IPS-20b (cell line): ENCODE measurements around the gene TIMP4.

Experiments used
- H3K27ac ChIP-seq: one replicate; pipeline ENCODE4 v1.5.1; 2013; ENCODE audit warnings: low read length
- H3K27me3 ChIP-seq: 2 replicates; pipeline ENCODE4 v1.6.1; 2013; ENCODE audit warnings: mild to moderate bottlenecking, low read length, inconsistent platforms; ENCODE audit not compliant: insufficient read depth
- H3K36me3 ChIP-seq: 2 replicates; pipeline ENCODE4 v1.6.1; 2013; ENCODE audit warnings: low read depth, mild to moderate bottlenecking, inconsistent platforms, low read length, moderate library complexity; ENCODE audit not compliant: insufficient read depth
- H3K4me1 ChIP-seq: 2 replicates; pipeline ENCODE4 v1.6.1; 2013; ENCODE audit warnings: mild to moderate bottlenecking, control low read depth, inconsistent platforms, low read length, moderate library complexity; ENCODE audit not compliant: insufficient read depth
- H3K4me3 ChIP-seq: 2 replicates; pipeline ENCODE4 v1.5.1; 2013; ENCODE audit warnings: mild to moderate bottlenecking, low read length, inconsistent platforms
- H3K9ac ChIP-seq: 2 replicates; pipeline ENCODE4 v1.6.1; 2013; ENCODE audit warnings: low read depth, mild to moderate bottlenecking, inconsistent platforms, low read length, moderate library complexity
- H3K9me3 ChIP-seq: 2 replicates; pipeline ENCODE4 v1.6.1; 2013; ENCODE audit warnings: mild to moderate bottlenecking, low read depth, low read length, inconsistent platforms; ENCODE audit not compliant: insufficient read depth

Gene TIMP4

GRCh38 chr3:12158387-12159226 lies at the start of gene TIMP4:
TSS of gene TIMP4 (minus strand) at chr3:12158912. CDS start at chr3:12158840, 72 bp downstream.
- no peaks in the 10 kb centered on the region for H3K9me3 ChIP-seq
- 0 out of 2 replicates have a peak, but pooled peaks cover 13% of the 10 kb centered on the region for H3K36me3 ChIP-seq
- H3K4me3 ChIP-seq: peak within 1 kb of the TSS; percentile 55
- peak within 1 kb of the TSS; percentile 40 for H3K27ac ChIP-seq
- H3K4me1 ChIP-seq: peaks cover 25% of the 10 kb centered on the region
- H3K9ac ChIP-seq: peak within 1 kb of the TSS; percentile 49; the same call in 1 of the 2 replicates
- no peaks in the 10 kb centered on the region; the same call in 1 of the 2 replicates for H3K27me3 ChIP-seq

- H3K27ac ChIP-seq: no peak overlapping the region
- H3K9ac ChIP-seq: no peak overlapping the region
- no peaks in the 10 kb centered on the region for H3K36me3 ChIP-seq
- no peak overlapping the region for H3K4me3 ChIP-seq
- H3K27me3 ChIP-seq: no peaks in the 10 kb centered on the region
- no peaks in the 10 kb centered on the region for H3K4me1 ChIP-seq
- H3K9me3 ChIP-seq: peaks cover 6% of the 10 kb centered on the region; the same call in 1 of the 2 replicates
These were observed 46.5 kb upstream of the TIMP4 start for GRCh38 chr3:12205171-12205570.

GRCh38 chr3:12201813-12202212 lies 43.1 kb upstream of the TIMP4 start:
- Histone ChIP-seq H3K27ac (no peak overlapping the region), H3K4me1 (no peaks in the 10 kb centered on the region), H3K9ac (no peak overlapping the region), H3K9me3 (no peaks in the 10 kb centered on the region), H3K27me3 (no peaks in the 10 kb centered on the region), H3K36me3 (no peaks in the 10 kb centered on the region), H3K4me3 (no peak overlapping the region)

GRCh38 chr3:12198301-12198700 lies 39.6 kb upstream of the TIMP4 start:
- H3K9me3 ChIP-seq: no peaks in the 10 kb centered on the region
- H3K4me1 ChIP-seq: no peaks in the 10 kb centered on the region
- no peak overlapping the region for H3K9ac ChIP-seq
- no peaks in the 10 kb centered on the region for H3K36me3 ChIP-seq
- H3K27me3 ChIP-seq: no peaks in the 10 kb centered on the region
- no peak overlapping the region for H3K27ac ChIP-seq
- no peak overlapping the region for H3K4me3 ChIP-seq

- H3K27me3 ChIP-seq: no peaks in the 10 kb centered on the region
- H3K27ac ChIP-seq: no peak overlapping the region
- H3K36me3 ChIP-seq: no peaks in the 10 kb centered on the region
- no peak overlapping the region for H3K9ac ChIP-seq
- no peaks in the 10 kb centered on the region for H3K9me3 ChIP-seq
- H3K4me3 ChIP-seq: no peak overlapping the region
- no peaks in the 10 kb centered on the region for H3K4me1 ChIP-seq
These were observed 38.8 kb upstream of the TIMP4 start for GRCh38 chr3:12197475-12197874.

- H3K9ac ChIP-seq: no peak overlapping the region
These were observed 38.0 kb upstream of the TIMP4 start for GRCh38 chr3:12196684-12197083.

GRCh38 chr3:12195231-12195630 lies 36.5 kb upstream of the TIMP4 start:
- Histone ChIP-seq H3K9ac (no peak overlapping the region), H3K9me3 (no peaks in the 10 kb centered on the region), H3K4me3 (no peak overlapping the region), H3K27ac (no peak overlapping the region), H3K27me3 (no peaks in the 10 kb centered on the region), H3K36me3 (no peaks in the 10 kb centered on the region), H3K4me1 (no peaks in the 10 kb centered on the region)

More at GRCh38 chr3:12196684-12197083, 38.0 kb upstream of the TIMP4 start:
- Histone ChIP-seq H3K4me3 (no peak overlapping the region), H3K9me3 (no peaks in the 10 kb centered on the region), H3K27ac (no peak overlapping the region), H3K27me3 (no peaks in the 10 kb centered on the region), H3K4me1 (no peaks in the 10 kb centered on the region), H3K36me3 (no peaks in the 10 kb centered on the region)

GRCh38 chr3:12194669-12195161 lies 36.0 kb upstream of the TIMP4 start:
- Histone ChIP-seq H3K4me1 (no peaks in the 10 kb centered on the region), H3K27ac (no peak overlapping the region), H3K9ac (no peak overlapping the region), H3K36me3 (no peaks in the 10 kb centered on the region), H3K27me3 (no peaks in the 10 kb centered on the region), H3K9me3 (no peaks in the 10 kb centered on the region), H3K4me3 (no peak overlapping the region)

GRCh38 chr3:12194209-12194608 lies 35.5 kb upstream of the TIMP4 start:
- Histone ChIP-seq H3K36me3 (no peaks in the 10 kb centered on the region), H3K4me3 (no peak overlapping the region), H3K27me3 (no peaks in the 10 kb centered on the region), H3K9ac (no peak overlapping the region), H3K27ac (no peak overlapping the region), H3K4me1 (no peaks in the 10 kb centered on the region), H3K9me3 (no peaks in the 10 kb centered on the region)

- no peak overlapping the region for H3K4me3 ChIP-seq
- H3K27ac ChIP-seq: no peak overlapping the region
- no peak overlapping the region for H3K9ac ChIP-seq
- no peaks in the 10 kb centered on the region for H3K9me3 ChIP-seq
- no peaks in the 10 kb centered on the region for H3K4me1 ChIP-seq
- H3K36me3 ChIP-seq: no peaks in the 10 kb centered on the region
- H3K27me3 ChIP-seq: no peaks in the 10 kb centered on the region
These were observed 34.9 kb upstream of the TIMP4 start for GRCh38 chr3:12193485-12194165.

- Histone ChIP-seq H3K9me3 (no peaks in the 10 kb centered on the region), H3K27ac (no peak overlapping the region), H3K4me1 (no peaks in the 10 kb centered on the region), H3K27me3 (no peaks in the 10 kb centered on the region), H3K4me3 (no peak overlapping the region), H3K36me3 (no peaks in the 10 kb centered on the region), H3K9ac (no peak overlapping the region)
These were observed 34.2 kb upstream of the TIMP4 start for GRCh38 chr3:12192655-12193484.
